GM21717 (cell line): Measurements from ENCODE around the gene PKP1.

Experiments
- ATAC-seq: cut with Tn5 transposase; IDR thresholded peaks from one replicate; pipeline ENCODE4 v1.9.1; 2021; ENCODE audit warnings: mild to moderate bottlenecking, moderate library complexity; ENCODE audit not compliant: unreplicated experiment

PKP1 gene

GRCh38 chr1:201325678-201326060, 42.4 kb downstream of the PKP1 start:
- ATAC-seq: no peak

DNA sequence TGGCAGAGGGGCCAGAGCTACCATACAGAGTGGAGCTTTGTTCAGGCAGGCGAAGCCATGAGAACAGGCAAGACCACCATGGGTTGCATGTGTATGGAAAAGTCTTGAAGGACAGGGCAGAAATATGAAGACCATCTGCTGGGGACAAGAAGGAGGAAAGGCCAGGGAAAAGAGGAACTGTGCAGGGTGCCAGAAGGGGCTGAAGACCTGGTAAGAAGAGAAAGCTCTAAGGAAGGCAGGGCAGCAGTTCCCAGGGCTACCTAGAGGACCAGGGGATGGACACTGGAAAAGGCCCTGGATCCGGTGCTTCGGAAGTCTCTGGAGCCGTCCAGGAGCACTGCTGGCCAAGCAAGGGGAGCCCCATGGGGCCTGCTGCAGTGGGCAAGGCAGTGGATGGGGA, 43.4 kb downstream of the PKP1 start:
- ATAC-seq: no peak

GRCh38 chr1:201327687-201328240, 44.5 kb downstream of the PKP1 start:
- no peak for ATAC-seq

GRCh38 chr1:201328576-201328975, 45.3 kb downstream of the PKP1 start:
- ATAC-seq: no peak

DNA sequence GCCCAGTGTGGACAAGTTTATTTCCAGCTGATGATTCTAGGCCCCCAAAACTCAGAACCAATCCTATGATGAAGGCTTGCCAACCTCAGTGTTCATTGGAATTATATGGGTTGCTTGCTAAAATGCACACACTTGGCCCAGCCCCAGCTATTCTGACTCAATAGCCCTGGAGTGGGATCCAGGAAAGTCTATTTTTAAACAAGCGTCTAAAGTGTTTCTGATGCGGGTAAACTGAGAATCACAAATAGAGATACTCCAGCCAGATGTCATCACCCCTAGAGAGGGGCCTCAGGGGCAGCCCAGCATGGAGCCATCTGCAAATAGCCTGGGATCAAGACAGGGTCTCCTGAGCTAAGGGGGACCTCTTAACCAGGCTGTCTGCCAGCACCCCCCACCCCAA, 46.0 kb downstream of the PKP1 start:
- no peak for ATAC-seq

DNA sequence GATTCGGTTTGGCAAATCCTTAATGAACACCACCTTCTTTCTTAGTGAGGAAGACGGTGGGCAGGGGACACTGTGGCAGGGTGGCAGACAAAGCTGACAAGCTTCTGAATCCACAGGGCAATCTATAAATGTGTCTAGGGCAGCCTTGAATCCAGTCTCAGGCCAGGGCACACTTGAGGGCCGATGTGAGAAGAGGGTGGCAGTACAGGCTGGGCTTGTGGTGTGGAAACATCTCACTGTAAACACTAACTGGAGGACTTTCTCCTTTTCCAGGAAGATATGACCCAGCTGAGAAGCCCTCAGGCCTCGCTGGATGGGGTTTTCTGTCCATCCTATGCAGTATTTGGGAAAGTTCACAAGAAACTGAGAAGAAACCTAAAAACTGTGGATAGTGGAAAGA, 46.5 kb downstream of the PKP1 start:
- ATAC-seq: no peak

- ATAC-seq: no peak
These were observed 47.2 kb downstream of the PKP1 start for GRCh38 chr1:201330541-201330940.

- ATAC-seq: no peak
These were observed 47.9 kb downstream of the PKP1 start for GRCh38 chr1:201331166-201331565.

GRCh38 chr1:201332021-201332420, 48.7 kb downstream of the PKP1 start:
- no peak for ATAC-seq

GRCh38 chr1:201332616-201333335, 49.5 kb downstream of the PKP1 start:
- ATAC-seq: no peak

GRCh38 chr1:201334325-201335173, 51.2 kb downstream of the PKP1 start:
- ATAC-seq: no peak

DNA sequence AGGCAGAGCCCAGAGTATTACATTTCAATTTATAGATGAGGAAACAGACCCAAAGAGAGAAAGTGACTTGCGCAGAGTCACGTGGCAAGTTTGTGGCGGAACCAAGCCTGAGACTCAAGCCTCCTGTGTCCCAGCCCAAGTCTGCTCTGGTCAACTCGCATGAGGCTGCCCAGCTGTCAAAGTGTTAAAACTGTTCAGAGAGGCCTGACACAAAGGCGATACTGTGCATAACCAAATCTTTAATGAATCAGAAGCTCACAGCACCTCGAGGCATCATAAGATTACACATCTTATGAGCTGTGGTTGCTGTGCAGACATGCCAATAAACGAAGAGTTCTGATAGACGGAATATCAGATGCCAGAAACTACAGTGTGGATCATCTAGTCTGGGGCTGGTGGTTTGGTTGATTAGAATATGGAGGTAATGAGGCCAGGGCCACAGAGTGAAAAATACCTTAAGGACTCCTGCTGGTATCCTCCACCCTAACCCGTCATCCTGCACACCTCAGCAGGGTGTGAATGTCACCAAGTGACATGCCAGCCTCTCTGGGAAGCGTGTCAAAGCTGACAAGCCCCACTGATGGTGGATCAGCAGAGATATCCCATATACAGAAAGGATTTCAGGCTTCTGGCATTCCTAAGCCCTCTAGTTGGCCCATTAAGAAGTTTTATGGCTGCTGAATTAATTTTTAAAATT, 52.0 kb downstream of the PKP1 start:
- no peak for ATAC-seq

- ATAC-seq: no peak
These were observed 52.6 kb downstream of the PKP1 start for GRCh38 chr1:201335901-201336300.

GRCh38 chr1:201336711-201337450, 53.6 kb downstream of the PKP1 start:
- no peak for ATAC-seq

GRCh38 chr1:201341377-201341776, 58.1 kb downstream of the PKP1 start:
- no peak for ATAC-seq

DNA sequence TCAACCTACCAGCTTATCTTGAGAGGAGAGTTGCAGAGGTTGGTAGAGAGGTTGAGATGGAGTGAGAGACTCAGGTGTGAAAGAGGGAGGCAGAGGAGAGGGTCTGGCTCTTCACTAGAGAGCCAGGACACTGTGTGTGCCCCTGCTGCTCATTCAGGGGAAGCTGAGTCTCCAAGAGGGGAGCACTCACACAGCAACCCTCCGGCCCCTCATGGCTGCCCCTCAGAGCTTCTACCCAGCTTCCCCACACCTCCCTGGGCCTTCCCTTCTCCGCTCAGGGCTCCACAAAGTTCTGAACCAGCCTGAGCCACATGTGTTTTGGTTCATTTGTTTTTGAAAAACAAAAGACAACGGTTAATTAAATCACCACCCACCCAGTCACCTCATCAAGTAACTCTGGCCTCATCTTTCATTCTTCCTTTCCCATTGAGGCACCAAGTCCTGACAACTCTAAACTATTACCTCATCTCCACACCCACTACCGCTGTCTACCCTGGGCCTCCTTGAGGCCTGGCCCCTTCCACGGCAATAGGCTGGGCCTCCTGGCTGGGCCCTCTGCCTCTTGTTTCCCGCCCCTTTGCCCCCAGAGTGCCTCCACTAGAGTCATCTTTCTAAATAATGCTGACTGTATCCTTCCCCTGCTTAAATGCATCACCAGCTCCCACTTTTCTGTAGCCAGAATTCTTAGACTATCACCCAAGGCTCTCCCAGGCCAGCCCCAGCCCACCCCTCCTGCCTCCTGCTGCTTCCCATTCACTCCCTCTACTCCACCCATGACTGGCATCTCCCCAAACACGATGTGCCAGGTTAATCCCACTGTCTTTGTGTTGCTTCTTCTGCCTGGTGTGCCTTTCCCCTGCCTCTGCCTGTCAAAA, 61.1 kb downstream of the PKP1 start:
- ATAC-seq: no peak

DNA sequence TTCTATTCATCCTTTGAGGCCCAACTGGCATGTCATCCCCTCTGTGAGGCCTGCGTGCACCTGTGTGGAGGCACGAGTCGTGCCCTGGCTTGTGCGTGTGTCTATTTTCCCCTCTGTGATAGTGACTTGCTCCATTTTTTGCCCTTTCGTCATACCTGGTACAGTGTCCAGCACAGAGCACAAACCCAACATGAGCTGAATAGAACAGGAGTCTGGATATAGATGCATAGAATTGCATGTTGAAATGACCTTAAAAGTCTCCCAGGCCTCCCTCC, 61.7 kb downstream of the PKP1 start:
- no peak for ATAC-seq

GRCh38 chr1:201346337-201346939, 63.1 kb downstream of the PKP1 start:
- no peak for ATAC-seq

GRCh38 chr1:201346987-201347386, 63.7 kb downstream of the PKP1 start:
- ATAC-seq: no peak
